ENCODE results near the gene ERRFI1.

DNA sequence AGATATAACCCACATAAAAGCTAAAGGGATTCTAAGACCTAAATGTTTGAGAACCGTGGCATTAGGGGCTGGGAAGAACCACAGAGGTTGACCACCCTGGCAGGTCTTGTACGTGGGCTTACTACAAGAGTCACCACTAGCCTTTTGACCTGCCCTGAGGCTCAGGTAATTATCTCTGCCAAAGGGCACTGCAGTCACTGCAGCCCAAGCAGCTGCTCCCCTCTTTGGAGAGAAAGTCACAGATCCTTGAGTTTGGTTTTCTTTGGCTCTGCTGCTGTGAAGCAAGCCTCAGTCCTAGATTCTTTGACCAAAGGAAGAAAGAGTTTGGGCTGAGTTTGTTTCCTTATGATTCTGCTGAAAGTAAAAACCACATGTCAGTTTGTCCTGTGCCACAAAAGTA, 53.0 kb downstream of the ERRFI1 start:
- TF ChIP-seq, protein P1, sequence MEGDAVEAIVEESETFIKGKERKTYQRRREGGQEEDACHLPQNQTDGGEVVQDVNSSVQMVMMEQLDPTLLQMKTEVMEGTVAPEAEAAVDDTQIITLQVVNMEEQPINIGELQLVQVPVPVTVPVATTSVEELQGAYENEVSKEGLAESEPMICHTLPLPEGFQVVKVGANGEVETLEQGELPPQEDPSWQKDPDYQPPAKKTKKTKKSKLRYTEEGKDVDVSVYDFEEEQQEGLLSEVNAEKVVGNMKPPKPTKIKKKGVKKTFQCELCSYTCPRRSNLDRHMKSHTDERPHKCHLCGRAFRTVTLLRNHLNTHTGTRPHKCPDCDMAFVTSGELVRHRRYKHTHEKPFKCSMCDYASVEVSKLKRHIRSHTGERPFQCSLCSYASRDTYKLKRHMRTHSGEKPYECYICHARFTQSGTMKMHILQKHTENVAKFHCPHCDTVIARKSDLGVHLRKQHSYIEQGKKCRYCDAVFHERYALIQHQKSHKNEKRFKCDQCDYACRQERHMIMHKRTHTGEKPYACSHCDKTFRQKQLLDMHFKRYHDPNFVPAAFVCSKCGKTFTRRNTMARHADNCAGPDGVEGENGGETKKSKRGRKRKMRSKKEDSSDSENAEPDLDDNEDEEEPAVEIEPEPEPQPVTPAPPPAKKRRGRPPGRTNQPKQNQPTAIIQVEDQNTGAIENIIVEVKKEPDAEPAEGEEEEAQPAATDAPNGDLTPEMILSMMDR (IDR thresholded peaks at IDR 0.05): no peak
- TF ChIP-seq POLR2A (IDR thresholded peaks at IDR 0.05): no peak

Data from uterus (tissue), 2 donors.